Measurements from ENCODE around the gene LANCL3.
"Not testable (repeated sequence)": the region's sequence is repeated elsewhere in the genome, so short reads cannot be mapped to it uniquely, and the experiment has no call there.

DNA sequence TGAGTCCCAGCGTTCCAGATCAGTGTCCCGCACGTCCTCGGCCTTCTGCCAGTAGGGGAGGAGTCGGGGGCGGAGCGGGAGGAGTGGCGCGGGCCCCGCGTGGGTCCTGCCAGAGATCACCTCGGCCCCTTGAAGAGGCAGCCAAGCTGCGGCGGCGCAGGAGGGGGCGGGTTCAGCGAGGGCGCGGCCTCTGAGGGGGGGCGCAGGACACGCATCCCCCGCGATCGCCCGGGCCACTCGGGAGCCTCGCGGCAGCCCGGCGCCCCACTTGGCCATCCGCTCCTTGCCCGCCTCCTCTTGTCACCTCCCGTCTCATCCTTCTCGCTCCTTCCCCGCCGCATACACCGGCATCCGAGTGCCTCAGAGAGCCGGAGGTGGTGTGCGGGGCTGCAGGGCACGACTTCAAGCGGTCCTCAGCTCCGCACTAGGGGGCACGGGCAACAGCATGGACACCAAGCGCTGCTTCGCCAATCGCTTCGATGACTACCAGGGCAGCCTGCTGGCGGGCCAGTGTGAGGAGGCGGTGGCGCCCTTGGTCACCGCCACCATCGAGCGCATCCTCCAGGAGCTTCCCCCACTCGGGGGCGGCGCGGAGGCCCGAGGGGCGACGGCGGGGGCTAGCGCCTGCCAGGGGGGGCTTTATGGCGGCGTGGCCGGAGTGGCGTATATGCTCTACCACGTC lies at the start of gene LANCL3:
- TF ChIP-seq, protein P1, sequence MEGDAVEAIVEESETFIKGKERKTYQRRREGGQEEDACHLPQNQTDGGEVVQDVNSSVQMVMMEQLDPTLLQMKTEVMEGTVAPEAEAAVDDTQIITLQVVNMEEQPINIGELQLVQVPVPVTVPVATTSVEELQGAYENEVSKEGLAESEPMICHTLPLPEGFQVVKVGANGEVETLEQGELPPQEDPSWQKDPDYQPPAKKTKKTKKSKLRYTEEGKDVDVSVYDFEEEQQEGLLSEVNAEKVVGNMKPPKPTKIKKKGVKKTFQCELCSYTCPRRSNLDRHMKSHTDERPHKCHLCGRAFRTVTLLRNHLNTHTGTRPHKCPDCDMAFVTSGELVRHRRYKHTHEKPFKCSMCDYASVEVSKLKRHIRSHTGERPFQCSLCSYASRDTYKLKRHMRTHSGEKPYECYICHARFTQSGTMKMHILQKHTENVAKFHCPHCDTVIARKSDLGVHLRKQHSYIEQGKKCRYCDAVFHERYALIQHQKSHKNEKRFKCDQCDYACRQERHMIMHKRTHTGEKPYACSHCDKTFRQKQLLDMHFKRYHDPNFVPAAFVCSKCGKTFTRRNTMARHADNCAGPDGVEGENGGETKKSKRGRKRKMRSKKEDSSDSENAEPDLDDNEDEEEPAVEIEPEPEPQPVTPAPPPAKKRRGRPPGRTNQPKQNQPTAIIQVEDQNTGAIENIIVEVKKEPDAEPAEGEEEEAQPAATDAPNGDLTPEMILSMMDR (conservative IDR thresholded peaks at IDR 0.05; ENCODE audit: low read length): not testable (repeated sequence)
- TF ChIP-seq EZH2phosphoT487 (IDR thresholded peaks at IDR 0.05; ENCODE audit: borderline replicate concordance, low read depth, low read length): not testable (repeated sequence)

All from OCI-LY7 (cell line).